Transverse colon (tissue), 4 donors: Measurements from ENCODE around the gene CEBPZ. TPM values are rescaled to one million over a fixed set of nuclear protein-coding genes. Genes with fewer than 3 reads are reported as not detected.

ENCODE experiments used
- DNase-seq: peaks from one replicate; pipeline ENCODE4 v3.0.0-alpha.2; 2019
- H3K27ac ChIP-seq, 4 donors: fragments of 200-600 bp; sonication (generic); 2 replicates each; pipeline ENCODE4 v1.5.1; 2016 to 2018; ENCODE audit warnings: inconsistent platforms in 4 of 4
- H3K27me3 ChIP-seq: fragments of 200-600 bp; sonication (generic); 2 replicates; pipeline ENCODE4 v1.5.1; 2017; ENCODE audit warnings: inconsistent platforms
- H3K36me3 ChIP-seq, 4 donors: fragments of 200-600 bp; sonication (generic); 2 replicates each; pipeline ENCODE4 v1.5.1; 2017 to 2019; ENCODE audit warnings: inconsistent platforms in 4 of 4
- H3K4me1 ChIP-seq, 4 donors: fragments of 200-600 bp; sonication (generic); 2 replicates each; pipeline ENCODE4 v1.5.1; 2017 to 2020; ENCODE audit warnings: inconsistent platforms in 4 of 4
- H3K4me3 ChIP-seq, 4 donors: fragments of 200-600 bp; sonication (generic); 1 replicate in 1 of 4; 2 replicates in 3 of 4; pipeline versions ENCODE4 v1.5.1 to v1.6.1; 2017 to 2019; ENCODE audit warnings: inconsistent platforms in 4 of 4
- H3K9me3 ChIP-seq, 2 donors: fragments of 200-600 bp; sonication (generic); 2 replicates each; pipeline ENCODE4 v1.5.1; 2017 to 2019; ENCODE audit warnings: inconsistent platforms in 2 of 2
- EP300 ChIP-seq: sonication (generic); formaldehyde crosslinking; IDR thresholded peaks from one replicate; pipeline ENCODE4 v1.6.1; 2017; ENCODE audit warnings: antibody characterized with exemption, low read depth
- POLR2A ChIP-seq: fragments of 450-650 bp; IDR thresholded peaks from one replicate; pipeline ENCODE4 v1.6.1; 2016; ENCODE audit warnings: antibody characterized with exemption, mild to moderate bottlenecking, moderate library complexity
- POLR2AphosphoS5 ChIP-seq, 3 donors: sonication (generic); formaldehyde crosslinking; IDR thresholded peaks; one replicate each; pipeline ENCODE4 v1.6.1; 2016; ENCODE audit warnings: antibody characterized with exemption in 3 of 3
- WGBS, 2 donors: methylation state at CpG; one replicate each; pipeline ENCODE4 v1.1.5; 2018; ENCODE audit warnings: low coverage in 1 of 2; 5-methylcytosine and 5-hydroxymethylcytosine counted together
- in situ Hi-C, 4 donors: fragments of 200-750 bp; cut with MboI; loops; one replicate each; pipeline versions ENCODE4 v1.15.0 to v1.15.1; 2017; ENCODE audit warnings: low sequenced_read_pairs in 3 of 4, low pct_ligation_motif_present in 1 of 4, low pct_unique_long_range_greater_than_20kb in 1 of 4
- intact Hi-C: fragments of 100-400 bp; cut with DNase I; formaldehyde crosslinking; loops from one replicate; pipeline ENCODE4 v1.15.1; 2023; ENCODE audit warnings: low total_unique reads
- total RNA-seq, 4 donors: library from RNA; depleted of rRNA; stranded (reverse); fragments of >200 nt; gene quantifications; one replicate each; pipeline ENCODE4 v1.1.0, GENCODE V29; 2016
- TF ChIP-seq, protein P1 (sequence below), 5 experiments: fragments of 200-600 bp in 3 of 5; fragments of 450-650 bp in 2 of 5; sonication (generic) in 3 of 5; IDR thresholded peaks; 1 replicate in 2 of 5; 2 replicates in 3 of 5; pipeline ENCODE4 v1.5.1; 2016 to 2017; ENCODE audit warnings: antibody characterized with exemption in 5 of 5, inconsistent platforms in 3 of 5, mild to moderate bottlenecking in 2 of 5, moderate library complexity in 1 of 5

The CEBPZ gene
- total RNA-seq, 4 donors from 2014 or later, result 9.4 to 235 (median 33.7) TPM

DNA sequence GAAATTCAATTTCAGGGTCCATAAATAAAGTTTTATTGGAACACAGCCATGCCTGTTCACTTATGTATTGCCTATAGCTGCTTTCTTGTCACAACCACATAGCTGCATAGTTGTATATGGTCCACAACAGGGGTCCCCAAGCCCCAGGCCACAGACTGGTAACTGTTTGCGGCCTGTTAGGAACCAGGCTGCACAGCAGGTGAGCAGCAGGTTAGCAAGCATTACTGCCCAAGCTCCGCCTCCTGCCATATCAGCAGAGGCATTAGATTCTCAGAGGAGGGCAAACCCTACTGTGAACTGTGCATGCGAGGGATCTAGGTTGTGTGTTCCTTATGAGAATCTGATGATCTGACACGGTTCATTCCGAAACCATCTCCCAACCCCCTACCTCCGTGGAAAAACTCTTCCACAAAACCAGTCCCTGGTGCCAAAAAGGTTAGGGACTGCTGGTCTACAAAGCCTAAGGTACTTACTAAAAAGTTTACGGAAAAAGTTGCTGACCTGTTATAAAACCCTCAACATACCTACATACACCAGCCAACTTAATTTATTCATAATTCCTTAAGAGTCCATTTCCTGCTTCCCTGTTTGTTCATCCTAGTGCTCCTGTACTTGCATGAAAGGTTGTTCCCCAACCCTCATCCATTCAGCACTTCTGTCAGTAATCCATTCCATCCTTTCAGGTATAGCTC lies 40.1 kb upstream of the CEBPZ start:
- in situ Hi-C loops (no loop called here), intact Hi-C loops (no loop called here)
- DNase-seq, result no peak
- peaks cover 0 to 5% (median 0%) of the 10 kb centered on the region in 4 donors for H3K4me1 ChIP-seq
- no peaks in the 10 kb centered on the region for H3K27me3 ChIP-seq
- H3K9me3 ChIP-seq, result no peaks in the 10 kb centered on the region
- H3K36me3 ChIP-seq, result peaks cover 0 to 30% (median 8%) of the 10 kb centered on the region in 4 donors
- H3K4me3 ChIP-seq, result no peak overlapping the region
- 80 to 85% methylated on average over 1 to 7 of the region's 7 CpGs for WGBS, 2 donors
- no peak for TF ChIP-seq EP300
- TF ChIP-seq, protein P1, sequence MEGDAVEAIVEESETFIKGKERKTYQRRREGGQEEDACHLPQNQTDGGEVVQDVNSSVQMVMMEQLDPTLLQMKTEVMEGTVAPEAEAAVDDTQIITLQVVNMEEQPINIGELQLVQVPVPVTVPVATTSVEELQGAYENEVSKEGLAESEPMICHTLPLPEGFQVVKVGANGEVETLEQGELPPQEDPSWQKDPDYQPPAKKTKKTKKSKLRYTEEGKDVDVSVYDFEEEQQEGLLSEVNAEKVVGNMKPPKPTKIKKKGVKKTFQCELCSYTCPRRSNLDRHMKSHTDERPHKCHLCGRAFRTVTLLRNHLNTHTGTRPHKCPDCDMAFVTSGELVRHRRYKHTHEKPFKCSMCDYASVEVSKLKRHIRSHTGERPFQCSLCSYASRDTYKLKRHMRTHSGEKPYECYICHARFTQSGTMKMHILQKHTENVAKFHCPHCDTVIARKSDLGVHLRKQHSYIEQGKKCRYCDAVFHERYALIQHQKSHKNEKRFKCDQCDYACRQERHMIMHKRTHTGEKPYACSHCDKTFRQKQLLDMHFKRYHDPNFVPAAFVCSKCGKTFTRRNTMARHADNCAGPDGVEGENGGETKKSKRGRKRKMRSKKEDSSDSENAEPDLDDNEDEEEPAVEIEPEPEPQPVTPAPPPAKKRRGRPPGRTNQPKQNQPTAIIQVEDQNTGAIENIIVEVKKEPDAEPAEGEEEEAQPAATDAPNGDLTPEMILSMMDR (IDR thresholded peaks at IDR 0.05), result no peak
- TF ChIP-seq POLR2A, result no peak
- no peak for TF ChIP-seq POLR2AphosphoS5 (IDR thresholded peaks at IDR 0.05)
- no peak overlapping the region for H3K27ac ChIP-seq

DNA sequence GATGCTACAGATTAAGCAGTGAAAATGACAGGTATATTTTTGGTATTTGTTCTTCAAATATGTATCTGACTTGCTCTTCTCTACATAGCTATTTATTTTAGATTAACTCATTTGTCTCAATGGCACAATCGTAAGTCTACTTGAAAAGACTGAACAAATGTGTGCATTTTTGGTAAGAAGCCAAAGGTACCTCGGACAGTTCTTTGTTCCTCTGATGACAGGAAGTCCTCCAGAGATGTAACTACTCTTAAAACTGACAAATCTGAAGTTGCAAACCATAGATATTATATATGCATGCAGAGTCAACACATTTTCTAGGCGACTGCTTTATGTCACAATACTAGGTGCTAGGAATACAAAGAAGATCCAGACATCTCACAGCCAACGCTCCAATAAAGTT lies 36.7 kb upstream of the CEBPZ start:
- in situ Hi-C loops, result no loop called here
- Histone ChIP-seq H3K9me3 (no peaks in the 10 kb centered on the region), H3K27ac (no peak overlapping the region), H3K36me3 (peaks cover 0 to 22% (median 10%) of the 10 kb centered on the region in 4 donors), H3K4me3 (no peak overlapping the region), H3K27me3 (no peaks in the 10 kb centered on the region), H3K4me1 (no peaks in the 10 kb centered on the region)
- DNase-seq, result no peak
- intact Hi-C loops, result no loop called here
- no peak for TF ChIP-seq POLR2AphosphoS5 (IDR thresholded peaks at IDR 0.05)
- TF ChIP-seq POLR2A, result no peak
- no peak for TF ChIP-seq EP300
- TF ChIP-seq, protein P1 (IDR thresholded peaks at IDR 0.05), result no peak
- 81% methylated on average over 4 of the region's 4 CpGs for WGBS, 2 donors

DNA sequence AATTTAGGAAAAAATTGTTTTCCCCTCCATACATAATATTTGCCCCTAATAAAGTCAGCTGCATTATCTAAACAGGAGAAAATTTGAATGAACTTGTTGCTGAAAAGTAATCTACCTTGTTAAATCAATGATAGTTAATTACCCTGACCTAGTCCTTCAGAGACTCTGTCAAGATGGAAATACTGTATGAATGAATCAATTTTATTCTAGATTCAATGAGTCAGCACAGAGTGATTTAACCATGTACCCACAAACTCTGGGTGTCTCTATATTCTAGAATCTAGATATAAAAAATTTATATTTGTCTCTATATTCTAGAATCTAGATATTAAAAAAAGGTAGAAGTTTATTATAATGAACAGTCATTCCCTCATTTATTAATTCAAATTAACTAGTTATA lies 36.3 kb upstream of the CEBPZ start:
- TF ChIP-seq POLR2A (no peak), EP300 (no peak), POLR2AphosphoS5 (IDR thresholded peaks at IDR 0.05) (no peak)
- TF ChIP-seq, protein P1 (IDR thresholded peaks at IDR 0.05), result no peak
- DNase-seq, result no peak
- no peaks in the 10 kb centered on the region for H3K9me3 ChIP-seq
- peaks cover 0 to 22% (median 8%) of the 10 kb centered on the region in 4 donors for H3K36me3 ChIP-seq
- no peak overlapping the region for H3K4me3 ChIP-seq
- no peaks in the 10 kb centered on the region for H3K27me3 ChIP-seq
- no peak overlapping the region for H3K27ac ChIP-seq
- intact Hi-C loops (no loop called here), in situ Hi-C loops (no loop called here)
- H3K4me1 ChIP-seq, result no peaks in the 10 kb centered on the region

DNA sequence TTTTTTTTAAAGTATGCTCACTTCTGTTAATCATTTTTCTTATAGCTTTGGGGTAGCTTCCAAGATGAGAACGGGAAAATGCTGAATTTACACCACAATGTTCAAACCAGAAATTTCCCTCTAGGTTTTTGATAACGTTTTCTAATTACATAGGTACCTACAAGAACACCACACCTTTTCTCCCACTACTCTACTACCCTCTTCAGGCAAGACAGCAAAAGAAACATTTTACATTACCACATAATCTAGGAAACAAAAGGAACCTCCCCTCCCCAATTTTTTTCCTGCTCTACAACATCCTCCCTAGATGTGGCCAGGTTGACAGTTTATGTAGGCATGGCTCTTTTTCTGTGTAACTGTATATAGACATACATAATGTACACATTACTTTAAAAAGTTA lies 32.4 kb upstream of the CEBPZ start:
- Histone ChIP-seq H3K27me3 (no peaks in the 10 kb centered on the region), H3K36me3 (peaks cover 0 to 16% (median 4%) of the 10 kb centered on the region in 4 donors), H3K9me3 (no peaks in the 10 kb centered on the region), H3K4me1 (no peaks in the 10 kb centered on the region), H3K4me3 (no peak overlapping the region), H3K27ac (no peak overlapping the region)
- in situ Hi-C loops (no loop called here), intact Hi-C loops (no loop called here)
- no peak for DNase-seq
- 83 to 90% methylated on average over 2 of the region's 2 CpGs for WGBS, 2 donors
- TF ChIP-seq, protein P1 (IDR thresholded peaks at IDR 0.05), result no peak
- no peak for TF ChIP-seq POLR2A
- TF ChIP-seq EP300, result no peak
- TF ChIP-seq POLR2AphosphoS5 (IDR thresholded peaks at IDR 0.05), result no peak
